HG02678 (cell line): ENCODE measurements around the gene SLC25A34.

Experiments
- ATAC-seq: cut with Tn5 transposase; IDR thresholded peaks from one replicate; pipeline ENCODE4 v1.9.1; 2021; ENCODE audit warnings: mild to moderate bottlenecking, moderate library complexity; ENCODE audit not compliant: unreplicated experiment

The SLC25A34 gene

GRCh38 chr1:15767941-15768340 is 31.9 kb downstream of the SLC25A34 start:
- no peak for ATAC-seq

- ATAC-seq: no peak
Observed at GRCh38 chr1:15768388-15768787, 32.3 kb downstream of the SLC25A34 start.

GRCh38 chr1:15770313-15770962 is 34.4 kb downstream of the SLC25A34 start:
- no peak for ATAC-seq

GRCh38 chr1:15771836-15772515 is 35.9 kb downstream of the SLC25A34 start:
- no peak for ATAC-seq

- no peak for ATAC-seq
Observed at GRCh38 chr1:15775706-15776105, 39.6 kb downstream of the SLC25A34 start.

GRCh38 chr1:15777909-15778707 is 42.0 kb downstream of the SLC25A34 start:
- ATAC-seq: no peak

- no peak for ATAC-seq
Observed at GRCh38 chr1:15785683-15786082, 49.6 kb downstream of the SLC25A34 start.

- ATAC-seq: no peak
Observed at GRCh38 chr1:15786581-15786980, 50.5 kb downstream of the SLC25A34 start.

GRCh38 chr1:15788624-15789301 is 52.7 kb downstream of the SLC25A34 start:
- ATAC-seq: no peak
